ENCODE data around the gene XKR8. TPM values are rescaled to one million over a fixed set of nuclear protein-coding genes. Genes with fewer than 3 reads are reported as not detected.

XKR8 gene
- total RNA-seq, 2 experiments from 2014 or later, result 4.1 to 4.4 TPM

GRCh38 chr1:27967106-27967883 lies 7.5 kb downstream of the XKR8 start:
- peaks cover 10% of the 10 kb centered on the region for H3K36me3 Mint-ChIP-seq
- H3K4me3 Mint-ChIP-seq, result no peak overlapping the region
- no peaks in the 10 kb centered on the region for H3K27me3 Mint-ChIP-seq
- no peaks in the 10 kb centered on the region for H3K9me3 Mint-ChIP-seq
- no peak overlapping the region for H3K27ac Mint-ChIP-seq
- no peak for DNase-seq
- peaks cover 17% of the 10 kb centered on the region for H3K4me1 Mint-ChIP-seq

GRCh38 chr1:27967884-27968466 lies 8.2 kb downstream of the XKR8 start:
- peak overlapping the region; percentile 58 for H3K27ac Mint-ChIP-seq

DNA sequence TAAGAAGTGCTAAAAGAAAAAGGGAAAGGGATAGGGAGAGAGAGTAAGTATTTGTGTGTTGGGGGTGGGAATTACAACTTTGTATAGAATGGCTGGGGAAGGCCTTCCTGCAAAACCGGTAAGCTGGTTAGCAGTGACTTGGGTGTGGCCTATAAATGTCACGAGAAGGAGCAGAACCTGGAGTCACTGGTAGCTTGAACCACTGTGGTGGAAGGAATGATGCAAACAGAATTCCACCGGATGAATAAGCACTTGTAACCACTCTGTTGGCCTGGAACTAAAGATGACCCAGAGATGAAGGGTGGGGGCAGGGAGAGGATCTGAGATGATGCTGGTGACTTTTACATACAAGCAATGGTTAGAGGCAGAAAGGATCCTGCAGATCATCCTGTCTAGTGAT lies 8.9 kb downstream of the XKR8 start:
- Mint-ChIP-seq H3K4me3 (no peak overlapping the region), H3K27me3 (no peaks in the 10 kb centered on the region), H3K36me3 (peaks cover 14% of the 10 kb centered on the region), H3K9me3 (no peaks in the 10 kb centered on the region), H3K4me1 (peaks cover 17% of the 10 kb centered on the region), H3K27ac (peak overlapping the region; percentile 58)
- no peak for DNase-seq

More at GRCh38 chr1:27967884-27968466, 8.2 kb downstream of the XKR8 start:
- Mint-ChIP-seq H3K27me3 (no peaks in the 10 kb centered on the region), H3K4me1 (peaks cover 17% of the 10 kb centered on the region), H3K36me3 (peaks cover 10% of the 10 kb centered on the region), H3K4me3 (no peak overlapping the region), H3K9me3 (no peaks in the 10 kb centered on the region)
- no peak for DNase-seq

- Mint-ChIP-seq H3K4me3 (no peak overlapping the region), H3K27ac (peak overlapping the region; percentile 18), H3K9me3 (no peaks in the 10 kb centered on the region), H3K27me3 (no peaks in the 10 kb centered on the region), H3K4me1 (peaks cover 17% of the 10 kb centered on the region), H3K36me3 (peaks cover 14% of the 10 kb centered on the region)
- no peak for DNase-seq
Observed at GRCh38 chr1:27970401-27970800, 10.6 kb downstream of the XKR8 start.

- DNase-seq, result no peak
- H3K27me3 Mint-ChIP-seq, result no peaks in the 10 kb centered on the region
- peaks cover 17% of the 10 kb centered on the region for H3K4me1 Mint-ChIP-seq
- H3K9me3 Mint-ChIP-seq, result no peaks in the 10 kb centered on the region
- no peak overlapping the region for H3K27ac Mint-ChIP-seq
- no peak overlapping the region for H3K4me3 Mint-ChIP-seq
- H3K36me3 Mint-ChIP-seq, result peaks cover 11% of the 10 kb centered on the region
Observed at GRCh38 chr1:27971674-27972073, 11.9 kb downstream of the XKR8 start.

DNA sequence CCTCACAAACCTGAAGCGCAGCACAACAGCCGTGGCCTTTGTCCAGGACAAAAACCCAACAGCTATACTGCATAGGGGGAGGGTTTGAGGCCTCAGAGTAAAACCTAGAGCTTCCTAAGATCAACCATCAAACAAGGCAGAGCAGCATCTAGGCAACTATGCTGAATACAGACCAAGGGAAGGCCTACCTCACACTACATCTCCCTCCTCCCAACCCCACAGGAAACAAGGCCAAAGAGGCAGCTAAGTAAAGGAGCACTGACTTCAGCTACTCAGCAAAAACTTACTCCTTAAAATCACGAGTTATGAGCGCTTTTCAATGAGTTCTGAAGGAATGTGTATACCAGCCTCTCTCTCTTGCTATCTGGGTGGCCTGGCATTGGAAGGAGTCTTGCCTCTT lies 12.4 kb downstream of the XKR8 start:
- H3K4me1 Mint-ChIP-seq, result peaks cover 17% of the 10 kb centered on the region
- no peak for DNase-seq
- no peaks in the 10 kb centered on the region for H3K27me3 Mint-ChIP-seq
- H3K36me3 Mint-ChIP-seq, result peaks cover 13% of the 10 kb centered on the region
- no peaks in the 10 kb centered on the region for H3K9me3 Mint-ChIP-seq
- H3K27ac Mint-ChIP-seq, result no peak overlapping the region
- H3K4me3 Mint-ChIP-seq, result no peak overlapping the region

- no peak overlapping the region for H3K27ac Mint-ChIP-seq
- peaks cover 9% of the 10 kb centered on the region for H3K4me1 Mint-ChIP-seq
- H3K27me3 Mint-ChIP-seq, result no peaks in the 10 kb centered on the region
- no peak overlapping the region for H3K4me3 Mint-ChIP-seq
- H3K9me3 Mint-ChIP-seq, result no peaks in the 10 kb centered on the region
- DNase-seq, result no peak
- peaks cover 9% of the 10 kb centered on the region for H3K36me3 Mint-ChIP-seq
Observed at GRCh38 chr1:27973771-27974416, 14.1 kb downstream of the XKR8 start.

DNA sequence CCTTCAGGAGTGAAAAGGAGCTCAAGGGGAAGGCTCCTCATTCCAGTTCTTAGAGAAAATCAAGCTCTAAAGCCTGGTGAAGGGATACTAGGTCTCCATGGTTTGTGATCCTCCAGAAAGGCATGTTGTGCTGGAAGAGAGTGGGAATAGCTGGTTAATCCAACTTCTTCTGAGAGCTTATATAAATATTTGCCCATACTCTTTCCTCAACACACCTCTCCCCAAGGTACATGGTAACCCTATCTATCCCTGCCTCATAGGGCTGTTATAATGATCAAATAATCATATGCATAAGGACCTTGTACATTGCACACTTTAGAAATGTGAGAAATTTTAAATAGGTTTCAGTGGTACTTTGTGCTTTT lies 14.6 kb downstream of the XKR8 start:
- H3K27me3 Mint-ChIP-seq, result no peaks in the 10 kb centered on the region
- no peak overlapping the region for H3K27ac Mint-ChIP-seq
- H3K4me1 Mint-ChIP-seq, result peaks cover 8% of the 10 kb centered on the region
- no peak for DNase-seq
- H3K4me3 Mint-ChIP-seq, result no peak overlapping the region
- H3K9me3 Mint-ChIP-seq, result no peaks in the 10 kb centered on the region
- peaks cover 8% of the 10 kb centered on the region for H3K36me3 Mint-ChIP-seq

DNA sequence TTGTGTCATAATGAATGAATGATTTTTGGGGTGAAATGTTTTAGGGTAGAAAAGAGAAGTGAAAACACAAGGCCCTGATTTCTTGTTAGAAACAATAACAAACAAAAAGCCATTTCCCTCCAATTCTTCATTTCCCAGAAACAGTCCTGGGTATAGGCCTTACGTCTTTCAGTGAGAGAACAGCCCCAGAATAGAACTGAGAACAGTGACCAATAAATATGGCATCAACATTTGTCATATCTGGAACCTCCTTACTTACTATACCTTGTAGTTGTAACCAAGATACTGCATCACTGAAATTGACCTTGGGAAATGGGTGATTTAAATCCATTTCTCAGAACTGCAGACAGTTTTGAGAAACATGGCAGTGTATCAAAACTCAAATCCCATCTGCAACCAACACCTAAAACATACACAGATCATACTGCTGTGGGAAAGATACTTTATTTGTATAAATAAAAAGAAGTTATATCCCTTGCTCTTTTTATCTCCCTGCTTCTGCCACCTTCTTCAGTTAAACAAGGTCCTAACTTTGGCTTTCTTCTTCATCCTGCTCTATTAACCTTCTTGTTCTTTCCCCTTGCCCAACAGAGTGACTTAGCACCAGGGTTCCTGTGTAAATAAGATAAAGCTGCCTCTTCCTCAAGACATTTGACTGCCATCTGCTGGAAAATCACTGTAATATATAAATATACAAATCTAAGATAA lies 19.5 kb downstream of the XKR8 start:
- H3K9me3 Mint-ChIP-seq, result no peaks in the 10 kb centered on the region
- peaks cover 4% of the 10 kb centered on the region for H3K36me3 Mint-ChIP-seq
- no peaks in the 10 kb centered on the region for H3K27me3 Mint-ChIP-seq
- no peaks in the 10 kb centered on the region for H3K4me1 Mint-ChIP-seq
- no peak overlapping the region for H3K4me3 Mint-ChIP-seq
- no peak for DNase-seq
- no peak overlapping the region for H3K27ac Mint-ChIP-seq

DNA sequence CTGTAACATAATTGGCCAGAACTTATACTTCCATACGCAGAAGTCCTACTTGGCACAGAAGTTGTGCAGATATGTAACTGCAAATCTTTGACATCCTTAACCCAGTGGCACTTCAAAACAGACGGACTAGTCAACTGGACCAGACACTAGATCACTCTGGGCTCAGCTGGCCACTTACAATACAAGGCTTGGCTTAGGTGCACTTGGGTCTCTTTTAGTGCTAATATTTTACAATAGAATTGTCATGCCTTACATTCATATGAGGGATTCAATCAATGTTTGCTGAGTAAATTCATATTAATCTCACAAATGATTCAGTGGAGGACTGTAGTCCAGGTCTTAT lies 20.1 kb downstream of the XKR8 start:
- no peak for DNase-seq
- Mint-ChIP-seq H3K9me3 (no peaks in the 10 kb centered on the region), H3K27me3 (no peaks in the 10 kb centered on the region), H3K36me3 (peaks cover 4% of the 10 kb centered on the region), H3K4me3 (no peak overlapping the region), H3K27ac (no peak overlapping the region), H3K4me1 (no peaks in the 10 kb centered on the region)

- H3K4me1 Mint-ChIP-seq, result no peaks in the 10 kb centered on the region
- H3K27ac Mint-ChIP-seq, result no peak overlapping the region
- peaks cover 6% of the 10 kb centered on the region for H3K36me3 Mint-ChIP-seq
- H3K4me3 Mint-ChIP-seq, result no peak overlapping the region
- no peak for DNase-seq
- H3K27me3 Mint-ChIP-seq, result no peaks in the 10 kb centered on the region
- H3K9me3 Mint-ChIP-seq, result no peaks in the 10 kb centered on the region
Observed at GRCh38 chr1:27980216-27980845, 20.6 kb downstream of the XKR8 start.

DNA sequence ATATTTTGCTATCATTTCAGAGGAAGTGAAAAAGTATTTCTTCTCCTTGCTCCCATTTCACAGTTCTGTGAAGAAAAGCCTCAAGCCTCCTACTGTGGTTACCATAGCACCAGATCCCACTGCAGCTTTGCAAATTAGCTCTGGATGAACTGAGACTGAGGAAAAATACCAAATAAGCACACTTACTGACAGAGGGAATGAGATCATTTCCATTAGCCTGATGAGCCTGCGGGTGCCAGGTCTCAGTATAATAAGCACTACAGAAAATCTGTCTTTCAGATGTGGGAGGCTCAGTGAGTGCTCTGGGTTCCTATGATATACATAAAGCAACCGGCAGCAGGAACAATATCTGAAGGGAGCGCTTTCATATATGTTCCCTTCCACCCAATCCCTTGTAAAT lies 21.4 kb downstream of the XKR8 start:
- Mint-ChIP-seq H3K27me3 (no peaks in the 10 kb centered on the region), H3K27ac (no peak overlapping the region), H3K4me1 (no peaks in the 10 kb centered on the region), H3K4me3 (no peak overlapping the region), H3K36me3 (peaks cover 7% of the 10 kb centered on the region), H3K9me3 (no peaks in the 10 kb centered on the region)
- DNase-seq, result no peak

GRCh38 chr1:27990920-27991537 lies 31.3 kb downstream of the XKR8 start:
- no peaks in the 10 kb centered on the region for H3K27me3 Mint-ChIP-seq
- H3K27ac Mint-ChIP-seq, result no peak overlapping the region
- no peak overlapping the region for H3K4me3 Mint-ChIP-seq

GRCh38 chr1:27992276-27992675 lies 32.5 kb downstream of the XKR8 start:
- peak; percentile 36 for DNase-seq
- Mint-ChIP-seq H3K36me3 (peaks cover 21% of the 10 kb centered on the region), H3K27ac (peak overlapping the region; percentile 74), H3K27me3 (no peaks in the 10 kb centered on the region), H3K4me3 (no peak overlapping the region), H3K4me1 (peaks cover 31% of the 10 kb centered on the region), H3K9me3 (no peaks in the 10 kb centered on the region)

More at GRCh38 chr1:27990920-27991537, 31.3 kb downstream of the XKR8 start:
- no peak for DNase-seq
- Mint-ChIP-seq H3K9me3 (no peaks in the 10 kb centered on the region), H3K36me3 (peaks cover 18% of the 10 kb centered on the region), H3K4me1 (peaks cover 31% of the 10 kb centered on the region)

Data from activated naive CD8-positive, alpha-beta T cell treated with anti-CD3 and anti-CD28 coated beads for 36 hours (primary cell).